ENCODE results near the gene SYP.
"Not testable (repeated sequence)": the region's sequence is repeated elsewhere in the genome, so short reads cannot be mapped to it uniquely, and the experiment has no call there.

GRCh38 chrX:49149291-49149690 lies 50.7 kb downstream of the SYP start:
- TF ChIP-seq USF2 (IDR thresholded peaks at IDR 0.05; ENCODE audit: borderline replicate concordance, low read depth, low read length); CTCF (IDR thresholded peaks at IDR 0.05); IRF3 (IDR thresholded peaks at IDR 0.05; ENCODE audit: low read depth, low read length); USF1 (IDR thresholded peaks at IDR 0.05; ENCODE audit: borderline replicate concordance, low read depth); EP300 (IDR thresholded peaks at IDR 0.05; ENCODE audit: borderline replicate concordance in 1 of 2, low read depth in 1 of 2, low read length in 1 of 2); POLR2AphosphoS5 (IDR thresholded peaks at IDR 0.05; ENCODE audit: low read depth, low read length); NFIC (IDR thresholded peaks at IDR 0.05; ENCODE audit: borderline replicate concordance); NRF1 (IDR thresholded peaks at IDR 0.05; ENCODE audit: low read depth, low read length); RXRA (IDR thresholded peaks at IDR 0.05; ENCODE audit: borderline replicate concordance, low read depth); EZH2phosphoT487 (IDR thresholded peaks at IDR 0.05; ENCODE audit: borderline replicate concordance, low read depth): not testable (repeated sequence)

All from SK-N-SH (cell line).